ENCODE results near the gene EFCAB10.

DNA sequence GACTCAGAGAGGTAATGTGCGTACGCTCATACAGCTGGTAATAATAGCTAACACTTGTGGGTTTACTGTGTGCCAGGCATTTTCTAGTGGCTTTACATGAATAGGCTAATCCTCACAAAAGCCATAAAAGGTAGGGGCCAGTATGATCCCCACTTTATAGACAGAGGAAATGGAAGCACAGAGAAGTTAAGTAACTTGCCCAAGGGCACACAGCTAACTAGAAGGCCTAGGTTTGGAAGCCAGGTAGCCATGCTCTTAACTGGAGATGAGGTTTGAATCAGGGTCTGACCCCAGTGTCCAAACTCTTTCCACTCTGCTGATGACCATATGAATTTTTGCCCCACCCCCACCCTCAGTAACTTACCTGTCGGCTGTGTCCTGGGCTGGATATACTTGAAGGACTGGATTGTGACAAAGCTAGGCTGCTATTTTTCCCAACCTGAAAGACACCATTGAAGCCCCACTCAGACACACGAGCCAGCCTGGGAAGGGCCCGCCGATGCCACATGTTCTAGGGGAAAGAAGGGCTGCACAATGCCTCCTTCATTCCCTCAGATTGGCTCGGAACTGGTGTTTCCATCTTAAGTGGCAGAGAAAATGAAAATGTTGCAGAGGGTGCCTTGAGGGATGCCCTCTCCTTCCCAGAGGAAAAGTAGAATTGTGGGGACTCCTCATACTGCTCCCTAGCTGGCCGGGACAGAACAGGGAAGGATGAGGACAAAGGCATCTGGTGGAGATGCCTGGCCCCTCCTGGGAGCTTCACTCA is 29.1 kb upstream of the EFCAB10 start:
- TF ChIP-seq CTCF (conservative IDR thresholded peaks at IDR 0.05; ENCODE audit: low read length) (no peak), EZH2phosphoT487 (IDR thresholded peaks at IDR 0.05; ENCODE audit: borderline replicate concordance) (no peak)

Data from Loucy (cell line).